WTC11 (cell line): ENCODE results near the gene LAMC3. TPM values are rescaled to one million over a fixed set of nuclear protein-coding genes. Genes with fewer than 3 reads are reported as not detected.

Source experiments
- ATAC-seq: fragments of 200-7000 bp; cut with Tn5 transposase; 2 replicates; pipeline ENCODE4 v1.10.0; 2021; ENCODE audit warnings: mild to moderate bottlenecking, moderate library complexity
- CTCF ChIA-PET: fragments of 300-600 bp; sonication (Branson Sonifier 250); formaldehyde crosslinking; loops from one replicate; lab custom pipeline; 2021; ENCODE audit warnings: antibody characterized with exemption; lab: Charles Lee
- POLR2A ChIA-PET: fragments of 350-600 bp; sonication (Branson Sonifier 250); formaldehyde crosslinking; loops from one replicate; lab custom pipeline; 2021; ENCODE audit warnings: antibody characterized with exemption; lab: Charles Lee
- DNase-seq: peaks from one replicate; pipeline ENCODE4 v3.0.0; 2021; ENCODE audit warnings: low spot score
- H3K27ac Mint-ChIP-seq: 2 replicates; pipeline ENCODE4 v1.8.0; 2021; ENCODE audit warnings: mixed read lengths
- H3K27me3 Mint-ChIP-seq: 2 replicates; pipeline ENCODE4 v1.8.0; 2021; ENCODE audit warnings: low read depth, mild to moderate bottlenecking, moderate library complexity, mixed read lengths
- H3K36me3 Mint-ChIP-seq: 2 replicates; pipeline ENCODE4 v1.8.0; 2021; ENCODE audit warnings: mixed read lengths
- H3K4me1 Mint-ChIP-seq: 2 replicates; pipeline ENCODE4 v1.8.0; 2022; ENCODE audit warnings: mixed read lengths
- H3K4me3 Mint-ChIP-seq: 2 replicates; pipeline ENCODE4 v1.8.0; 2021; ENCODE audit warnings: mild to moderate bottlenecking, moderate library complexity, mixed read lengths
- H3K9me3 Mint-ChIP-seq: 2 replicates; pipeline ENCODE4 v1.8.0; 2021; ENCODE audit warnings: mixed read lengths
- AFF4 ChIP-seq: sonication (generic); formaldehyde crosslinking; IDR thresholded peaks from 2 replicates; pipeline ENCODE4 v1.8.1; 2023; ENCODE audit warnings: mild to moderate bottlenecking, missing genetic modification reagents, borderline replicate concordance
- ATF1 ChIP-seq: sonication (generic); formaldehyde crosslinking; IDR thresholded peaks from 2 replicates; pipeline ENCODE4 v1.8.1; 2023; ENCODE audit warnings: mild to moderate bottlenecking, moderate library complexity, missing genetic modification reagents
- ATF3 ChIP-seq: sonication (generic); formaldehyde crosslinking; conservative IDR thresholded peaks from 2 replicates; pipeline ENCODE4 v1.8.1; 2022; ENCODE audit warnings: mild to moderate bottlenecking, missing genetic modification reagents
- E2F4 ChIP-seq: sonication (generic); formaldehyde crosslinking; IDR thresholded peaks from 2 replicates; pipeline ENCODE4 v1.8.1; 2022; ENCODE audit warnings: low read depth, mild to moderate bottlenecking, moderate library complexity, missing genetic modification reagents, borderline replicate concordance
- ELF4 ChIP-seq: sonication (generic); formaldehyde crosslinking; IDR thresholded peaks from 2 replicates; pipeline ENCODE4 v1.8.1; 2022; ENCODE audit warnings: low read depth, mild to moderate bottlenecking, moderate library complexity, missing genetic modification reagents
- HMGA2 ChIP-seq: fragments of 250-450 bp; sonication (Bioruptor Pico); IDR thresholded peaks from 2 replicates; pipeline ENCODE4 v1.4.0; 2021; ENCODE audit warnings: mild to moderate bottlenecking, moderate library complexity
- IRF1 ChIP-seq: sonication (generic); formaldehyde crosslinking; IDR thresholded peaks from 2 replicates; pipeline ENCODE4 v1.8.0; 2023; ENCODE audit warnings: missing genetic modification reagents
- MLX ChIP-seq: sonication (generic); formaldehyde crosslinking; IDR thresholded peaks from 2 replicates; pipeline ENCODE4 v1.8.1; 2023; ENCODE audit warnings: mild to moderate bottlenecking, missing genetic modification reagents, moderate library complexity
- NFATC4 ChIP-seq: fragments of 250-450 bp; sonication (Bioruptor Pico); IDR thresholded peaks from 2 replicates; pipeline ENCODE4 v1.9.0; 2021; ENCODE audit warnings: mild to moderate bottlenecking
- PREB ChIP-seq: sonication (generic); formaldehyde crosslinking; IDR thresholded peaks from 2 replicates; pipeline ENCODE4 v1.8.1; 2022; ENCODE audit warnings: mild to moderate bottlenecking, missing genetic modification reagents, moderate library complexity, borderline replicate concordance
- SOX15 ChIP-seq: fragments of 250-450 bp; sonication (Bioruptor Pico); IDR thresholded peaks from 2 replicates; pipeline ENCODE4 v1.9.0; 2021; ENCODE audit warnings: mild to moderate bottlenecking
- STAT6 ChIP-seq: sonication (generic); formaldehyde crosslinking; conservative IDR thresholded peaks from 2 replicates; pipeline ENCODE4 v1.8.1; 2023; ENCODE audit warnings: mild to moderate bottlenecking, low read depth, missing genetic modification reagents, moderate library complexity
- TEAD4 ChIP-seq: sonication (generic); formaldehyde crosslinking; IDR thresholded peaks from 2 replicates; pipeline ENCODE4 v1.8.0; 2022; ENCODE audit warnings: mild to moderate bottlenecking, missing genetic modification reagents
- USF1 ChIP-seq: sonication (generic); formaldehyde crosslinking; IDR thresholded peaks from 2 replicates; pipeline ENCODE4 v1.8.0; 2022; ENCODE audit warnings: mild to moderate bottlenecking, missing genetic modification reagents
- USF2 ChIP-seq: sonication (generic); formaldehyde crosslinking; IDR thresholded peaks from 2 replicates; pipeline ENCODE4 v1.8.1; 2023; ENCODE audit warnings: mild to moderate bottlenecking, missing genetic modification reagents, moderate library complexity
- ZNF138 ChIP-seq: sonication (generic); formaldehyde crosslinking; conservative IDR thresholded peaks from 2 replicates; pipeline ENCODE4 v1.8.1; 2022; ENCODE audit warnings: mild to moderate bottlenecking, moderate library complexity, missing genetic modification reagents
- ZNF512 ChIP-seq: sonication (generic); formaldehyde crosslinking; IDR thresholded peaks from 2 replicates; pipeline ENCODE4 v1.8.1; 2022; ENCODE audit warnings: missing genetic modification reagents, borderline replicate concordance
- total RNA-seq: library from RNA; stranded (reverse); gene quantifications from 3 replicates; pipeline ENCODE4 v1.2.3, GENCODE V29; 2021

The LAMC3 gene
- total RNA-seq, 1 experiment from 2014 or later = 50.9 TPM

- DNase-seq (no peak), ATAC-seq (no peak)
- no peaks in the 10 kb centered on the region for H3K36me3 Mint-ChIP-seq
- no peaks in the 10 kb centered on the region for H3K4me1 Mint-ChIP-seq
- no peak for TF ChIP-seq MLX (CRISPR knock-in tag)
- TF ChIP-seq NFATC4 (CRISPR knock-in tag) = no peak
- TF ChIP-seq IRF1 (CRISPR knock-in tag) = no peak
- no peak for TF ChIP-seq ELF4 (CRISPR knock-in tag)
- TF ChIP-seq USF1 = no peak
- TF ChIP-seq STAT6 (CRISPR knock-in tag) = no peak
- no peak for TF ChIP-seq ATF3 (CRISPR knock-in tag)
- TF ChIP-seq HMGA2 (CRISPR knock-in tag) = no peak
- TF ChIP-seq ZNF138 (CRISPR knock-in tag) = no peak
- no peak for TF ChIP-seq ZNF512 (CRISPR knock-in tag)
- no peaks in the 10 kb centered on the region for H3K9me3 Mint-ChIP-seq
- no peak overlapping the region for H3K27ac Mint-ChIP-seq
- ChIA-PET POLR2A (no interaction called here), CTCF (interaction anchor here (0.7 to 1.5 kb wide), 4 partner anchors 10 to 40 kb away, joined by 5 to 8 read pairs (median 6); no protein-coding TSS in a partner anchor)
- H3K4me3 Mint-ChIP-seq = no peak overlapping the region
- H3K27me3 Mint-ChIP-seq = no peaks in the 10 kb centered on the region
Measured at GRCh38 chr9:130980526-130980925, 28.4 kb upstream of the LAMC3 start.

GRCh38 chr9:130981002-130981755 lies 27.8 kb upstream of the LAMC3 start:
- Mint-ChIP-seq H3K27me3 (no peaks in the 10 kb centered on the region), H3K27ac (no peak overlapping the region), H3K9me3 (no peaks in the 10 kb centered on the region), H3K4me3 (no peak overlapping the region), H3K36me3 (no peaks in the 10 kb centered on the region), H3K4me1 (no peaks in the 10 kb centered on the region)
- DNase-seq = no peak
- no peak for ATAC-seq
- ChIA-PET POLR2A (no interaction called here), CTCF (interaction anchor here (1.2 to 1.5 kb wide), 2 partner anchors 9 to 17 kb away, joined by 5 to 7 read pairs; no protein-coding TSS in a partner anchor)
- TF ChIP-seq USF2 (no peak), ZNF138 (CRISPR knock-in tag) (no peak), TEAD4 (CRISPR knock-in tag) (no peak), AFF4 (CRISPR knock-in tag) (no peak), IRF1 (CRISPR knock-in tag) (no peak), ATF1 (CRISPR knock-in tag) (no peak), E2F4 (no peak), PREB (CRISPR knock-in tag) (no peak), SOX15 (CRISPR knock-in tag) (no peak)
